Neural cell (in vitro differentiated cells): ENCODE data around the gene SPATA32.
"Not testable (repeated sequence)": the region's sequence is repeated elsewhere in the genome, so short reads cannot be mapped to it uniquely, and the experiment has no call there.

Experiments used
- CTCF ChIP-seq: fragments of 450-650 bp; IDR thresholded peaks from 2 replicates; pipeline ENCODE4 v1.5.1; 2014; ENCODE audit warnings: antibody characterized with exemption, mild to moderate bottlenecking, moderate library complexity; ENCODE audit not compliant: poor library complexity, severe bottlenecking
- EP300 ChIP-seq: fragments of 450-650 bp; conservative IDR thresholded peaks from 2 replicates; pipeline ENCODE4 v1.6.1; 2014; ENCODE audit warnings: antibody characterized with exemption, mild to moderate bottlenecking, moderate library complexity; ENCODE audit not compliant: poor library complexity, severe bottlenecking
- EZH2 ChIP-seq: fragments of 200-600, 300-800 bp; shearing (Covaris generic), sonication (generic); IDR thresholded peaks from 2 replicates; pipeline ENCODE4 v1.6.1; 2014; ENCODE audit warnings: antibody characterized with exemption, low read length, borderline replicate concordance, mild to moderate bottlenecking; ENCODE audit not compliant: insufficient read depth, poor library complexity, severe bottlenecking
- MXI1 ChIP-seq: fragments of 450-650 bp; conservative IDR thresholded peaks from 2 replicates; pipeline ENCODE4 v1.6.1; 2014; ENCODE audit warnings: antibody characterized with exemption, mild to moderate bottlenecking; ENCODE audit not compliant: poor library complexity, severe bottlenecking
- POLR2AphosphoS5 ChIP-seq: IDR thresholded peaks from 2 replicates; pipeline ENCODE4 v1.6.1; 2012
- RAD21 ChIP-seq: fragments of 450-650 bp; conservative IDR thresholded peaks from 2 replicates; pipeline ENCODE4 v1.6.1; 2014; ENCODE audit warnings: antibody characterized with exemption, mild to moderate bottlenecking, moderate library complexity
- REST ChIP-seq: IDR thresholded peaks from 2 replicates; pipeline ENCODE4 v1.6.1; 2012; ENCODE audit warnings: borderline replicate concordance
- SMC3 ChIP-seq: fragments of 450-650 bp; conservative IDR thresholded peaks from 2 replicates; pipeline ENCODE4 v1.6.1; 2014; ENCODE audit warnings: antibody characterized with exemption, mild to moderate bottlenecking, moderate library complexity; ENCODE audit not compliant: poor library complexity
- TAF1 ChIP-seq: IDR thresholded peaks from 2 replicates; pipeline ENCODE4 v1.6.1; 2012; ENCODE audit warnings: low read depth

- not testable (repeated sequence) for TF ChIP-seq CTCF, POLR2AphosphoS5, EZH2, MXI1, SMC3, RAD21, EP300, REST, TAF1
Observed at GRCh38 chr17:45253237-45253636, 8.7 kb downstream of the SPATA32 start.
